Left ventricle myocardium superior (tissue), 1 donor: ENCODE data around the gene CARS1. TPM values are rescaled to one million over a fixed set of nuclear protein-coding genes. Genes with fewer than 3 reads are reported as not detected.

ENCODE experiments used
- ATAC-seq: fragments of 200-7000 bp; cut with Tn5 transposase; one replicate; pipeline ENCODE4 v1.9.1; 2020; ENCODE audit warnings: mild to moderate bottlenecking, moderate library complexity
- DNase-seq: peaks from one replicate; pipeline ENCODE4 v3.0.0-alpha.2; 2020
- intact Hi-C: fragments of 100-400 bp; cut with micrococcal nuclease; formaldehyde crosslinking; loops from one replicate; pipeline ENCODE4 v1.11.0; 2022
- long read RNA-seq: library from polyadenylated mRNA; unstranded; transcript quantifications from one replicate; pipeline ENCODE4 v2.0.0, GENCODE V29; 2021
- total RNA-seq: library from RNA; stranded (reverse); fragmentation: NEBNext Ultra II Directional; extraction: Animal tissue kit (Norgen Biotek cat#: 25700); gene quantifications from one replicate; pipeline ENCODE4 v1.2.1, GENCODE V29; 2021
- donor health status: DM: no; HTN: yes; CAD: no; lungs with severe emphysema.

CARS1 gene
- 12.4 TPM for total RNA-seq
- long read RNA-seq, transcript CARS-203 (22 exons, 2,685 nt), result major isoform, 13 of 37 reads
- long read RNA-seq, transcript CARS-201 (22 exons, 2,491 nt), result minor isoform, 5 of 37 reads
- long read RNA-seq, partial matches to known transcripts, result 5 of 37 reads
- long read RNA-seq, other reads (novel, unspliced or antisense), result 12 of 37 reads

DNA sequence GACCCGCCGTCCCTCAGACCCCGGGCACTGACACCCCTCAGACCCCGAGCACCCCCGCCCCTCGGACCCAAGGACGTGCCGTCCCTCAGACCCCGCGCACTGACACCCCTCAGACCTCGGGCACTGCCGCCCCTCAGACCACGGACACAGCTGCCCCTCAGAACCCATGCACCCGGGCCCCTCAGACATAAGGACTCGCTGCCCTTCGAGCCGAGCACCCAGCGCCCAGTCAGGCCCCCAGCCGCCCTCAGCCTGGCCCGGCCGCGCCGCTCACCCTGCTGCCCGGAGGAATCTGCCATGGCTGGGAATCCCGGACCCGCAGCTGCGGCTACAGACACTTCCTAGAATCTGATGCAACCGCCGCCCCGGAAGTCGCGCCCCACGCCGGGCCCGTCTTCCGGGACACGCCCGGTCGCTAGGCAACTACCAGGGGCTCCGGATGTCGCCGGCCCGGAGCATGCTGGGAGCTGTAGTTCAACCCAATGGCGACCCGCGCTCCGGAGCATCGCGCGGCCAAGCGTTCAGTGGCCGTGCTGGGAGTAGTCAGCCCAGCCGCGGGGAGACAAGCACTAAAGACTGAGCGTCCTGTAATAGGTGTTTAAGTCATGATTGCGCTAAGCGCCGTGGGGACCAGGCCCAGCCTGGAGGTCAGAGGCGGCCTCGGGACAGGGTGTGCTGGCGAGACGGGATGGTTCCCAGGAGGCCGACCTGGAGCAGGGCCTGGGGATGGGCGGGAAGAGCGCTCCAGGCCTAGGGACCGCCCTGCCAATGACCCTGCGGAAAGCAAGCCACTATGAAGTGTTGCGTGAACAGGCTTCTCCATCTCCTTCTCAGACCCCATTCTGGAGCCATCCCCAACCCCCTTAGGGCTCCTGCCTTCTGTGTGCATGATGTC is at the start of gene CARS1:
Gene CARS1 (minus strand): TSS at position 355 of the 895 bp plus-strand sequence. CDS start 56 bp downstream, at position 299.
- intact Hi-C loops, result no loop called here
- ATAC-seq, result peak; percentile 98
- peak; percentile 98 for DNase-seq

DNA sequence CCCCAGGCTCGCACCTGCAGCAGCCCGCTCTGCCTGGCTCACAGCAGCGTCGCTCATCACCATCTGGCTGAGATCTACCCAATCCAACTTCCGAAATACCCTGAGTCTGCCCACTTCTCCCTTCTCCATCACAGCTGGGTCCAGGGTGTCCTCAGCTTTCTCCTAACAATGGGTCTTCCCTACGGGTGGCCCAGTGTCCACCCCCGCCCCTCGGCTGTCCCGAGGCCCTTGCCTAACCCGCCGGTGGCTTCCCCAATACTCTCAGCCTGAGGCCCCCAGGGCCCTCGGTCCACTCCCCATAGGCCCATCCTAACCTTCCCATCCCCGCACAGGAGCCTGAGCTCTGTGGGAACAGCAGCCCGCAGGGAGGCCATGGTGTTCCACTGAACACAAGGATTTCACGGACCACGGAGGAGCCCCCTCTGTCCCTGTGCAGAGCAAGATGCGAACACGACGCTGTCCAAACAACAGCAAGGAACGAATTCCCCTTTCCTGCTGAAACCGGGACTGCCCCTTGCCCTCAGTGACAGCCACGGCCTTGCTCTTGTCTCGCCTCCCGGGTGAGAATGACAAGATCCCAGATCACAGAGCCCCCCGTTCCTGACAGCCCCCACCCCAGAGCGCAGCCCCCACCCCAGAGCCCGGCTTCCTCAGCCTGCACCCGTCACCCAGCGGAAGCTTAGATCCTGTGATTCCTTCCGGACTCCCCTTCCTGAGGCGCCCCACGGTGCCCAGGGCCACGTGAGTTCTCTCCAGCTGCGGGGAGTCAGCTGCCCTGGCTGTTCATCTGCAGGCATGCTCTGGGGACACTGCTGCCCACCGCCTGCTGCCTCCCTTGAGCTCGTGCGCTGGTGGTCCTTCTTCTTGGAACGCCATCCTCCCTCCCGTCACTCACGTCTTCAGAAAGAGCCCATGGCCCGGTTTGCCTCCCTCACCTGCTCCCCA is 48.8 kb upstream of the CARS1 start:
- ATAC-seq, result no peak
- intact Hi-C loops, result loop anchor here (10.0 kb wide), 1 partner anchor 109 kb away; the partner anchor contains the start of gene MRGPRG
- peak; percentile 23 for DNase-seq

DNA sequence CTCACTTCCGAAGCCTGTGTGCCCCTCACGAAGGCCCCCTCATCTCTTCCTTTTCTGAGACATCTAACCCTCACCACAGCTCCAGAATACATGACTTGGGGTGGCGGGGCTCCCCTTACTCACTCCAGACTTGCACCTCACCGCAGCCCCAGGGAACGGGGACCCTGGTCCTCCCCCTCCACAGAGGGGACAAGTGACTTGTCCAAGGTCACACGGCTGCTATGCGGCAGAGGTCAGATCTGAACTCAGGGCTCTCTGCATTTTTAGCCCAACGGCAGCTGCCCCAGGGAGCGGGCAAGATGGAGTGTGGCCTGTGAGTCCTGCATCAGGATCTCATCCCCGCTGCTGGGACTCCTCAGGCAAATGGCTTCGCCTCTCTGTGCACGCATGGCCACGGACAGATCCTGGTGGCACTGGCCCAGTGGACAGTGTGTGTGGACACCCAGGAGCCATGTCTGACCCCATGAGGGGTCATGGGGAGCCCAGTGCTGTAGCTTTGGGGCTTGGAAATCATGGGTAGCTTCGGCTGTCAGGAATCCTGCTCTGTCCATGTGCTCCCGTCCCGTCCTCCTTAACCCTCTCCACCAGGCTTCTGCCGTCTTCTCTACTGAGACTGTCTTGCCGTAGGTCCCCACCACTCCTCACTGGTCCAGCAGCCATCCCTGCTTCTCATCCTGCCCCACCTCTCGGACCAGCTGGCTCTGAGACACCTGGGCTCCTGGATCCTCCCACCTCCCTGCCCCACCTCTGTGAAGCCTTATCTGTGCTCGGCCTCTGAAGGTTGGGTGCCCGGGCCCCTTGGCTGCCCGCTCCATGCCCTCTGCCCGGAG is 48.0 kb upstream of the CARS1 start:
- DNase-seq (no peak), ATAC-seq (no peak)
- intact Hi-C loops, result loop anchor here (10.0 kb wide), 1 partner anchor 110 kb away; the partner anchor contains the start of gene MRGPRG

DNA sequence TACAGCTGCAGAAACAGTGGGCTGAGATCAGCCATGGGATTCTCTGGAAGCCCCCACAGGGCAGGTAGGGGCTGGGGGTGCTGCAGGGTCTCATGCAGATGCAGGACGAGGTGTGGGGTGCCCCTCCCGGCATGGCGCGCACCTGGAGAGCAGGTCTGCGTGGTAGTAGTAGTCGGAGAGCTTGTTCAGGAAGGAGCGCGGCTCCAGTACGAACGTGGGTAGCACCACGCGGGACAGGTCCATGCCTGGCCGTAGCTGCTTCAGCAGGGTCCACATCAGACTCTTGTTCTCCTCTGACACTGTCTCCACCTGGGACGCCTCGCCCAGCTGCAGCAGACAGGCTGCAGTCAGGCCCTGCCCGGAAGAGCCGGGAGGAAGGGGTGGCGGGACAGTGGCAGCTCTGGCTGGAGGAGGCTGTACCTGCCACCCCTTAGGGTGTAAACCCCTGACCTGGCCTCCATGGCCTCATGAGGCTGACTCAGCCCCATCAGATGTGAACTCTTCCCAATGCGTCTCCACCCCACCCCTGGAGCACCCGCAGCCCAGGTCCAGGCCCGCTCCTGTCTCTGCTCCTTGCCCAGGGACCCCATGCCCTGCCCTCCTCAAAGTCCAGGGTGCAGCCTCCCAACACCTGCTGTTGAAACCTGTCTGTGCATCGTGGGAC is 47.0 kb upstream of the CARS1 start:
- DNase-seq (no peak), ATAC-seq (no peak)
- intact Hi-C loops, result loop anchor here (10.0 kb wide), 1 partner anchor 111 kb away; the partner anchor contains the start of gene MRGPRG

GRCh38 chr11:3103076-3103475 is 45.9 kb upstream of the CARS1 start:
- DNase-seq (no peak), ATAC-seq (no peak)
- intact Hi-C loops, result loop anchor here (10.0 kb wide), 1 partner anchor 112 kb away; the partner anchor contains the start of gene MRGPRG

GRCh38 chr11:3102641-3102921 is 45.4 kb upstream of the CARS1 start:
- no peak for ATAC-seq
- no peak for DNase-seq
- intact Hi-C loops, result loop anchor here (10.0 kb wide), 1 partner anchor 112 kb away; the partner anchor contains the start of gene MRGPRG

DNA sequence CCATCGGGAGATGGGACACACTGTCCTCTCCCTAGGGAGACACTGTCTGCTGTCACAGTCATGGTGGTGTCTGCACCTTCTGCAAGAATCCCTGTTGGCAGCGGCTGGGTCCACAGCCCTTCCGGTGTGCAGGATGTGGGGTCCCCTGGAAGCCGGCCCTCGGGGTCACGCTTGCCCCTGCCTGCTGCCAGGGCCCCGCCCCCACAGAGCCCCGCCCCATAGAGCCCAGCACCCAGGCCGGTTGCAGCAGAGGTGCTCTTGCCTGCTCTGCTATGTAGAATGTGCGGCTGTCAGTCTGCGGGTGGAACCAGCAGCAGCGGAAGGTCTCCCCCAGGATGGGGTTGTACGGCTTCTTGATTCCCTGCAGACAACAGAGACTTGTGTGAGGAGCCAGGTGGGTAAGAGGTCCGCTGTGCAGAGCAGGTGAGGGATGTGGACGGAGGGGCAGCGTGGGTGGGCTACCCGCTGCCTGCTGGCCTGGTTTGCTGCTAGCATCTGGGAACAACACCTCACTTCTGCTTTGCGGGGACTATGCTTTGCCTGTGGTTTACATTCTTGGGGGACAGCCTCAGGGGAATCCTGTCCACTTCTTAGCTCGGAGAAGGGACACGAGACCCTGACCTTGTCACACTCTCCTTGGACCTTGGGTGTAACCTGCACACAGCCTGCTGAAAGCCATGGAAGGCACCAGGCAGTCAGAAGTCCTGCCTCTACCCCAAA is 44.9 kb upstream of the CARS1 start:
- DNase-seq, result no peak
- intact Hi-C loops, result loop anchor here (10.0 kb wide), 1 partner anchor 113 kb away; the partner anchor contains the start of gene MRGPRG
- ATAC-seq, result no peak

DNA sequence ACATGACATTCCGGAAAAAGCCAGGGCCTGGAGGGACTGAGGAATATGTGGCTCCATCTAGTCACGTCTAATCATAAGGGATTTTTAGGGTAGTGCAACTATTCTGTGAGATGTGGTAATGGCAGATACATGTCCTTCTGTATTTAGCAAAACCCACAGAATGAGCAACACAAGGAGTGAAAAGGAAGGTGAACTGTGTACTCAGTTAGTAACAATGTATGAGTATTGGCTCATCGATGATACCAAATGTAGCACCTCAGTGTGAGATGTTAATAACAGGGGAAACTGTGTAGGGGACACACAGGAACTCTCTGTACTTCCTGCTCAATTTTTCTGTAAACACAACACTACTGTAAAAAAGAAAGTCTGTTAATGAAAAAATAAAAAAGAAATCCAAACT is 42.0 kb upstream of the CARS1 start:
- no peak for ATAC-seq
- DNase-seq, result no peak
- intact Hi-C loops, result no loop called here

DNA sequence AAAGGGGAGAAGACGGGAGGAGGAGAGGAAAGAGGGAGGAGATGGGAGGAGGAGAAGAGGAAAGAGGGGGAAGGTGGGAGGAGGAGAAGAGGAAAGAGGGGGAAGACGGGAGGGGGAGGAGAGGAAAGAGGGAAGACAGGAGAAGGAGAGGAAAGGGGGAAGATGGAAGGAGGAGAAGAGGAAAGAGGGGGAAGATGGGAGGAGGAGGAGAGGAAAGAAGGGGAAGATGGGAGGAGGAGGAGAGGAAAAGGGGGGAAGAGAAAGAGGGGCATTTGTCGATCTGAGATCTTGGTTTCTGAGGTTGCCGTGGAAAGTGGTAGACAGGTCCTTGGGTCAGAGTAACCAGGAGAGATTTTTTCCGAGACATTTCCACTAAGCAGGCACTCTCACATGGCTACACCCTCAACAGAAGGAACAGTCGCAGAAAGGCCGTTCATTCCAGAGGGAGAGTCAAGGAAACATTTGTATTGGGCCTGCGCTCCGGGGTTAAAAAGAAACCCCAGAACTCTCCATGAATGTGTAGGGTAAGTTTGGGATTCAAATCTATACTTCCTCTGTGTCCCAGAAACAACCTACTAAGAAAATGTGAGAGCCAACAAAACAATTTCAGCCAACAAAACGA is 39.8 kb upstream of the CARS1 start:
- ATAC-seq (no peak), DNase-seq (no peak)
- intact Hi-C loops, result no loop called here

DNA sequence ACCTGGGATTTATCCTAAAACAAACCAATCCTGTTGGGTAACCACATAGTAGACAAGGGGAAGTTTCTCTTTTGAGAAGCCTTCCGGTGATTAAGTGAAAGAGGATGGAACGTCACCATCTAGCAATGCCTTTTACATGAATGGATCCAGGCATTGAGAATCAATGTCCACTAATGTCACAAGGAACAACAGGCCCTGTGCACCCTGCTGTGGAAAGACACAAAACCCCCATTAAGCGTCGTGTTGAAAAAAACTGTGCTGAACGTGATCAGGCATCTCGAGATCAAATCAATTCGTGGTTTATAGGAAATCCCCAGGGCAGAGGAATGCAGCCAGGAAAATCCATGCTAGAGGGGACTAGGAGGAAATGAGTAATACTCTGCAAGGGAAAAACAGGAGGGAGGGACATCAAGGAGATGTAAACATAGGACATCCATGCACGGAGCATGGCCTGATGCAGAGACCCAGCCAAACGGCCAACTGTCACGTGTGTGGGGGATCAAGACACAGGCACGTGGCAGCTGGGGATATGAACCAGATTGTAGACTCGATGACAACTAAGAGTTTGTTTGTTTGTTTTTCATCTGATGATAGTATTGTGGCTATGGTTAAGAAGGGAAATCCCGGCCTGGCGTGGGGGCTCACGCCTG is 38.6 kb upstream of the CARS1 start:
- DNase-seq (no peak), ATAC-seq (peak; percentile 53)
- intact Hi-C loops, result no loop called here

DNA sequence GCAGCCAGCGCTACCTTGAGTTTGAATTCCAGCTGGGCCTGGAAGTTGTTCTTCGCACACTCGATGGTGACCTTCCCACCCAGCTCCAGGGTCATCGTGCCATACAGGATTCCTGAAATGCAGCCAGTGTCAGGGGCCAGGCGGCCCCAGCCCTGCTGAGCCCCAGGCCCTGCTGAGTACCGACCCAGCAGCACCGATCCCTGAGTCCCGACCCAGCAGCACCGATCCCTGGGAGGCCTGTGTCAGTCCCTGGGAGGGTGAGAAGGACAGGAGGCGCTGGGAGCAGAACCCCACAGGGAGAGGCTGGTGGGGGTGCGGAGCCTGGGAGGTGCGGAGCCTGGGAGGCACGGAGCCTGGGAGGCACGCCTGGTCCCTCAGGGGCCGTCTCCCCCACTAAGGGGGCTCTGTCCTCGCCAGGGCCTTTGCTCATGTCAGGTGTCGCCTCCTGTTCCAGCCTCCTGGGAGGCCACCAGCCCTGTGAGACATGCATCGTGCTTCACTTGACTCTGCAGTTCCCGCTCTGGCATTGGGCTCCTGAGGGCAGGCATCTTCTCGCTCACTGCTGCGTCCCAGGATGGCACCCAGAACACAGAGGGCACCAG is 37.1 kb upstream of the CARS1 start:
- intact Hi-C loops, result no loop called here
- ATAC-seq, result no peak
- DNase-seq, result no peak

DNA sequence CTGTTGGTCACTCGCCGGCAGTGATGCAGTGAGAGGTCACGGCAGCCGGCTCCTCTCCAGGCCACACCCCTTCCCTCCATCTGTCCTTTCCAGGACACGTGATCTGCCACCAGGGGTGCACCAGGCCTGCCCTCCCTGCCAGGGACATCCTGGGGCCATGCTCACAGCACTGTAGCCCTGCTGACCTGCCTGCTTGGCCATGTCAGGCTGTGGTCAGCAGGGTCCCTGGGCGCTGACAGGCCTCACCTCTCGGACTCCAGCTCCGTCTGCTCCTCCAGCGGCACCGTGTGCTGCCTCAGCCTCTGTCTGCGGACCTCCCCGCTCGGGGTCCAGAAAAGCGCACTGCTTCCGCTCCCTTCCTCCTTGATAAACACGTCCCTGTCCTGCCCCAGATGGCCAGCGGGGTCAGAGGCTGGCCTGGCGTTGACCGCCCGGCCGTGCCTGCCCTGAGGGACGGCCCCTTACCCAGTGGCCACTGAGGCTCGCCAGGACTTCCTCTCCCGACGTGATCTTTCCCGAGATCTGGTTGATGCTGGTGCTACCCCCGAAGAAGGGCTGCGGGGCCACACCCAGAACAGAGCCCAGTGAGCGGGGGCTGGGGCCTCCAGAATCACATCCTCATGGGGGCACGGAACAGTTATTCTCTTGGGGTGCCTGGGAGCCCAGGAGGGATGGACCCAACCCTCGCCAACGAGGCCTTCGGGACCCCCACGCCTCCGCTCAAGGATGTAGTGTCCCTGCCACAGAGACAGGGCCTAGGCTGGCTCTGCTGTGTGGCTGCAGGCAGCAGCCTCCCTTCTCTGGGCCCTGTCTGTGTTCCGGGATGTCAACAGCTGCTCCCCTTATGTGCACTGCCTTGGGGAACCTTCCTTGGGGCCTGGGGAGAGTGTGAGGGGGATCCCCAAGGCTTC is 36.3 kb upstream of the CARS1 start:
- peak; percentile 17 for ATAC-seq
- intact Hi-C loops, result loop anchor here (2.0 kb wide), 1 partner anchor 57 kb away; no protein-coding TSS in a partner anchor
- no peak for DNase-seq

- intact Hi-C loops, result loop anchor here (2.0 kb wide), 1 partner anchor 56 kb away; no protein-coding TSS in a partner anchor
- ATAC-seq, result no peak
Measured at GRCh38 chr11:3092603-3093141, 35.4 kb upstream of the CARS1 start.

DNA sequence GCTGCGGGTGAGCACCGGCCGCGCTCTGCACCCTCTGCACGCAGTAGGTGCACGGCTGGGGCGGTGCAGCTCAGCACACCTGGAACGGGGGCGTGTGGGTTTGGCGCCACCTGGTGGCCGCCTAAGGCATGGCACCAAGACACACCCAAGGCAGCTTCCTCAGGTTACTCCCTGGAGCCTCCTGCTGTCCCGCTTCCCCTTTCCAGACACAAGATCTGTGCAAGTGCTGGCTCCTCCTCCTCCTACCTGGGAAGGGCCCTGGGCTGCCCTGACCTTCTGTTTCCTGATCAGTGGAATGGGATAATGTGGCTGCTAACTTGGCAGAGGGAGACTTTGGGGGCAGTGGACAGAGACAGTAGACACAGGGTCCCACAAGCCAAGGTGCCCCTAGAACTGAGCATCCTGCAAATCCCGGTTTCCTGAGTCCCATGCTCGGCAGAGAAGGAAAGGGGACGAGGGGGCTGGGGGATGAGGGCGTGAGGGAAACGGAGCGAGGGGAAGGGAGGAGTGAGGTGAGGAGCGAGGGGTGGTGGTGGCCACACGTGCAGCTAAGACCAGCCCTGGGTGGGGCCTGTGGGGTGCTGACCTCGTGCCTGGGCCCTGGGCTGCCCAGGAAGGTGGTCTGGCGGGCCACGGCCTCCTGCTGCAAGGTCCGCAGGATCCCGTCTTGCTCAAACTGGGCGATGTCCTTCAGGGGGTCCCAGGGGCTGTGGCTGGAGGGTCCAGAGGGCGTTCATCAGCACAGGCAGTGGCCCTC is 34.8 kb upstream of the CARS1 start:
- intact Hi-C loops, result loop anchor here (2.0 kb wide), 1 partner anchor 55 kb away; no protein-coding TSS in a partner anchor
- DNase-seq (peak; percentile 83), ATAC-seq (peak; percentile 74)

More at GRCh38 chr11:3092603-3093141, 35.4 kb upstream of the CARS1 start:
- no peak for DNase-seq
